Mammary epithelial cell (primary cell): ENCODE results near the gene TRIM4.
"Not testable (repeated sequence)": the region's sequence is repeated elsewhere in the genome, so short reads cannot be mapped to it uniquely, and the experiment has no call there.

Experiments used
- CTCF ChIP-seq, 2 donors: IDR thresholded peaks in 1 of 2; conservative IDR thresholded peaks in 1 of 2; 2 replicates each; pipeline ENCODE4 v1.5.1; 2011 to 2012; ENCODE audit warnings: inconsistent platforms in 2 of 2, low read length in 2 of 2, mild to moderate bottlenecking in 2 of 2, control low read depth in 1 of 2, low read depth in 1 of 2; ENCODE audit not compliant: insufficient read depth in 1 of 2; ENCODE audit errors: extremely low read depth in 1 of 2
- EZH2 ChIP-seq: IDR thresholded peaks from 2 replicates; pipeline ENCODE4 v1.6.1; 2012; ENCODE audit warnings: low read length, inconsistent platforms, borderline replicate concordance

- not testable (repeated sequence) for TF ChIP-seq CTCF (conservative IDR thresholded peaks at IDR 0.05 in 1 of 2, IDR thresholded peaks at IDR 0.05 in 1 of 2; ENCODE audit: extremely low read depth in 1 of 2, insufficient read depth in 1 of 2, low read depth in 1 of 2, low read length in 2 of 2); EZH2
These were observed 51.9 kb downstream of the TRIM4 start for GRCh38 chr7:99867477-99867876.
